ENCODE results near the gene RPL15. TPM values are rescaled to one million over a fixed set of nuclear protein-coding genes. Genes with fewer than 3 reads are reported as not detected.

The RPL15 gene
- total and polyA plus RNA-seq, 4 donors = 604 to 1,364 (median 1,055) TPM

- no peak overlapping the region for H3K27ac ChIP-seq (ENCODE audit: low read depth in 1 of 2, low read length in 2 of 2)
- no peak overlapping the region for H3K4me3 ChIP-seq (ENCODE audit: low read depth in 1 of 3, low read length in 3 of 3)
- H3K4me1 ChIP-seq (ENCODE audit: control insufficient read depth in 4 of 4, insufficient read depth in 4 of 4, low read length in 3 of 4) = peaks cover 0 to 4% (median 1%) of the 10 kb centered on the region in 4 donors
- no peak for DNase-seq (ENCODE audit: low spot score)
- peaks cover 4 to 30% (median 12%) of the 10 kb centered on the region in 4 donors for H3K36me3 ChIP-seq (ENCODE audit: control insufficient read depth in 4 of 4, insufficient read depth in 3 of 4, low read depth in 1 of 4, low read length in 3 of 4)
- no peaks in the 10 kb centered on the region for H3K27me3 ChIP-seq (ENCODE audit: control insufficient read depth in 4 of 4, insufficient read depth in 4 of 4, low read length in 3 of 4)
- WGBS = 91% methylated on average over 3 of the region's 3 CpGs
- no peak overlapping the region for H3K9ac ChIP-seq (ENCODE audit: low read depth in 1 of 2, low read length in 2 of 2)
- H3K9me3 ChIP-seq (ENCODE audit: control insufficient read depth in 4 of 4, low read length in 3 of 4) = no peaks in the 10 kb centered on the region
- no peak for TF ChIP-seq CTCF (IDR thresholded peaks at IDR 0.05; ENCODE audit: low read depth, low read length, missing input control)
- TF ChIP-seq NR2F2 (IDR thresholded peaks at IDR 0.05) = no peak
- no peak for TF ChIP-seq TAF1 (conservative IDR thresholded peaks at IDR 0.05)
- TF ChIP-seq ATF3 (IDR thresholded peaks at IDR 0.05) = no peak
- no peak for TF ChIP-seq ZBTB33 (IDR thresholded peaks at IDR 0.05)
- no peak for TF ChIP-seq SP1 (IDR thresholded peaks at IDR 0.05)
- TF ChIP-seq YY1 (IDR thresholded peaks at IDR 0.05) = no peak
- no peak for TF ChIP-seq RXRA (IDR thresholded peaks at IDR 0.05)
- no peak for TF ChIP-seq REST (IDR thresholded peaks at IDR 0.05)
- TF ChIP-seq RAD21 (IDR thresholded peaks at IDR 0.05) = no peak
- TF ChIP-seq MAX (IDR thresholded peaks at IDR 0.05) = no peak
- TF ChIP-seq HNF4A (conservative IDR thresholded peaks at IDR 0.05) = no peak
- TF ChIP-seq EGR1 (IDR thresholded peaks at IDR 0.05; ENCODE audit: low read depth in 2 of 2) = no peak
- no peak for TF ChIP-seq JUND (IDR thresholded peaks at IDR 0.05)
- no peak for TF ChIP-seq HNF4G (IDR thresholded peaks at IDR 0.05)
- TF ChIP-seq FOXA1 (IDR thresholded peaks at IDR 0.05) = no peak
- no peak for TF ChIP-seq FOXA2 (IDR thresholded peaks at IDR 0.05)
- no peak for TF ChIP-seq GABPA (IDR thresholded peaks at IDR 0.05 in 1 of 2, conservative IDR thresholded peaks at IDR 0.05 in 1 of 2)
Observed at GRCh38 chr3:23956701-23957100, 39.8 kb downstream of the RPL15 start.

Measured in liver (tissue), 9 donors.